BLaER1 treated with 17β-estradiol and CSF1 and Interleukin-3, amounts not matched to agents 10 nM and 100 nM (cell line): ENCODE results near the gene CDH23.
"Not testable (repeated sequence)": the region's sequence is repeated elsewhere in the genome, so short reads cannot be mapped to it uniquely, and the experiment has no call there.

Source experiments
- H3K27ac ChIP-seq, 11 experiments: shearing (Covaris generic); formaldehyde crosslinking; 2 replicates each; pipeline ENCODE4 v1.8.1; 2022
- H3K27me3 ChIP-seq, 11 experiments: shearing (Covaris generic); formaldehyde crosslinking; 2 replicates each; pipeline ENCODE4 v1.8.1; 2022
- H3K36me3 ChIP-seq, 11 experiments: shearing (Covaris generic); formaldehyde crosslinking; 2 replicates each; pipeline ENCODE4 v1.8.1; 2022
- H3K4me1 ChIP-seq, 10 experiments: shearing (Covaris generic); formaldehyde crosslinking; 2 replicates each; pipeline ENCODE4 v1.8.1; 2022
- H3K4me2 ChIP-seq, 11 experiments: shearing (Covaris generic); formaldehyde crosslinking; 2 replicates each; pipeline ENCODE4 v1.8.1; 2022
- H3K4me3 ChIP-seq, 10 experiments: shearing (Covaris generic); formaldehyde crosslinking; 2 replicates each; pipeline ENCODE4 v1.8.1; 2022
- H3K9ac ChIP-seq, 11 experiments: shearing (Covaris generic); formaldehyde crosslinking; 2 replicates each; pipeline ENCODE4 v1.8.1; 2022
- H3K9me3 ChIP-seq, 11 experiments: shearing (Covaris generic); formaldehyde crosslinking; replicated peaks in 1 of 11; 2 replicates each; pipeline ENCODE4 v1.8.1; 2022
- H4K20me1 ChIP-seq, 11 experiments: shearing (Covaris generic); formaldehyde crosslinking; 2 replicates each; pipeline ENCODE4 v1.8.1; 2022
- Cebpa-rat ChIP-seq, 11 experiments: shearing (Covaris generic); IDR thresholded peaks; 2 replicates each; pipeline ENCODE4 v1.8.1; 2022

CDH23 gene

DNA sequence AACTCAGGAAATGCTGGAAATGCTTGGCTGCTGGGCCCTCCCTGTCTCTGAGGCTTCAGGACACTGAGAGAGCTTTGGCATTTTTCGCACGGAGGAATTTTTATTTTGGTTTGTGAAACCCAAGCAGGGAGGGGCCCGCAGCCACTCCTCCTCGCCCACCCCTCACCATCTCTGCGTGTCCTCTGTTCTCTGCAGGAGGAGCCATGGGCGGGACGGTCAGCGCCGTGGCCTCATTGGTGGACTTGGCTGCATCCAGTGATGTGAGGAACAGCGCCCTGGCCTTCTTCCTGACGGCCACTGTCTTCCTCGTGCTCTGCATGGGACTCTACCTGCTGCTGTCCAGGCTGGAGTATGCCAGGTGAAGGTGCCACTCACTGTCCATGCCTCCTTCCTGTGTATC, 40.8 kb upstream of the CDH23 start:
- H3K4me1 ChIP-seq: peaks cover 0 to 41% (median 2%) of the 10 kb centered on the region in 10 experiments; a peak in 8 of 20 replicates
- H3K27me3 ChIP-seq: no peaks in the 10 kb centered on the region
- peaks cover 0 to 33% (median 0%) of the 10 kb centered on the region in 11 experiments; a peak in 2 of 22 replicates for H4K20me1 ChIP-seq
- TF ChIP-seq Cebpa-rat (IDR thresholded peaks at IDR 0.05): no peak
- H3K36me3 ChIP-seq: peaks cover 45 to 100% (median 81%) of the 10 kb centered on the region in 11 experiments
- H3K9ac ChIP-seq: no peak overlapping the region
- no peak overlapping the region for H3K27ac ChIP-seq
- no peak overlapping the region for H3K4me2 ChIP-seq
- H3K4me3 ChIP-seq: no peak overlapping the region
- no peaks in the 10 kb centered on the region for H3K9me3 ChIP-seq

DNA sequence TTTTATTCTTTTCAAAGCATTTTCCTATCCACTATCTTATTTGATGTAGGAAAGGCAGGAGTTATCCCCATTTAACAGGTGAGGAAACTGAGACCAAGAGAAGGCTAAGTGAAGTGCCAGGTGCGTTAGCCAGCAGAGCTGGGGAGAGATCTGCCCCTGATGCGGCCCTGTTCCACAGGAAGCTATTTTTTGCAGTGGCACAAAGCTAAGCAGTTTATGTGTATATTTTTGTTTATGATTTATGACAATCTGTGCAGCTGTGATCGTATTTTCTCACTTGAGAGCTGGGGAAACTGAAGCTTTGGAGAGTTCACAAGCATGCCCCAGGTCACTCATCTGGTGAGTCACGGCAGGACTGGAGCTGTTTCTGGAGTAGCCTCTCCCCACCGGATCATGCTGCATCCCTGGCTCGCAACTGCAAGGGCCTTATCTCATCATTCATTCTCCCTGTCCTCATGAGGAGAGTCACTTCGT, 38.9 kb upstream of the CDH23 start:
- Histone ChIP-seq H3K4me2 (peak overlapping the region in 3 of 11 experiments; percentile 77 to 79 (median 77); a peak in 6 of 22 replicates), H3K27ac (peak overlapping the region in 2 of 11 experiments; percentile 43 to 69; a peak in 2 of 22 replicates), H3K36me3 (peaks cover 54 to 100% (median 82%) of the 10 kb centered on the region in 11 experiments), H3K4me1 (peaks cover 0 to 41% (median 2%) of the 10 kb centered on the region in 10 experiments; a peak in 8 of 20 replicates), H3K9ac (0 out of 22 replicates have a peak overlapping the region, but pooled peaks of 1 of the 11 experiments have one; percentile 13), H3K4me3 (no peak overlapping the region), H4K20me1 (peaks cover 0 to 21% (median 0%) of the 10 kb centered on the region in 11 experiments; a peak in 1 of 22 replicates), H3K9me3 (no peaks in the 10 kb centered on the region), H3K27me3 (no peaks in the 10 kb centered on the region)
- no peak for TF ChIP-seq Cebpa-rat (IDR thresholded peaks at IDR 0.05)

DNA sequence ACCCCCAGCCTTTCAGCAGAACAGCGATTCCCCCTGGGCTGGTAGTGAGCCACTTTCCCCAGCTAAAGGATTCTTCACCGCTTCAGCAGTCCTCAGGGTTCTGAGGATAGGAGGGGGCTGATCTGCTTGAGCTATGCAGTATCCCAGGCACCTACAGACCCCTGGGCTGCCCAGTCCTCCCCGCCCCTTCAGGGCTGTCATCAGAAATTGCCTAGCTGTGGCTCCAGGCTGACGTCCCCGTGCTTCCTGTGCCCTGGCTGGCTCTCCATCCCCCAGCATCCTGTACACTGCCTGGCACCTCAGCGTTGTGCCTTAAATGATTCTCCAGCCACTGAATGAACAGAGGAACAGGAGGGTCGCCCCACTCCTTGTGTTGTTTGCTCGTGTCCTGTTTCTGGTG, 38.4 kb upstream of the CDH23 start:
- no peak overlapping the region for H3K4me3 ChIP-seq
- peaks cover 0 to 21% (median 0%) of the 10 kb centered on the region in 11 experiments; a peak in 1 of 22 replicates for H4K20me1 ChIP-seq
- H3K4me2 ChIP-seq: peak overlapping the region in 3 of 11 experiments; percentile 77 to 79 (median 77); a peak in 6 of 22 replicates
- peaks cover 0 to 41% (median 2%) of the 10 kb centered on the region in 10 experiments; a peak in 8 of 20 replicates for H3K4me1 ChIP-seq
- peak overlapping the region in 2 of 11 experiments; percentile 43 to 69; a peak in 3 of 22 replicates for H3K27ac ChIP-seq
- H3K9me3 ChIP-seq: no peaks in the 10 kb centered on the region
- no peak for TF ChIP-seq Cebpa-rat (IDR thresholded peaks at IDR 0.05)
- no peaks in the 10 kb centered on the region for H3K27me3 ChIP-seq
- H3K9ac ChIP-seq: peak overlapping the region in 2 of 11 experiments; percentile 13 to 50; a peak in 1 of 22 replicates
- peaks cover 54 to 100% (median 83%) of the 10 kb centered on the region in 11 experiments for H3K36me3 ChIP-seq

DNA sequence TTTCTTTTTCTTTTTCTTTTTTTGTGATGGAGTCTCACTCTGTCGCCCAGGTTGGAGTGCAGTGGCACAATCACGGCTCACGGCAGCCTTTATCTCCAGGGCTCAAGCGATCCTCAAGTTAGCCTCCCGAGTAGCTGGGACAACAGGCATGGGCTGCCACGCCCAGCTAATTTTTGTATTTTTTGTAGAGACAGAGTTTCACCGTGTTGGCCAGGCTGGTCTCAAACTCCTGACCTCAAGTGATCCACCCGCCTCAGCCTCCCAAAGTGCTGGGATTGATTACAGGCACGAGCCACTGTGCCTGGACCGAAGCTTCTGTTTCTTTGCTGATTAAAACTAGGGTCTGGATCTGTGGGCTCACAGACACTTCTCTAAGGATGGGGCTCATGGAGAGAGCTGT, 37.8 kb upstream of the CDH23 start:
- Histone ChIP-seq H3K9ac (peak overlapping the region in 1 of 11 experiments; percentile 50; a peak in 1 of 22 replicates), H3K27ac (peak overlapping the region in 5 of 11 experiments; percentile 22 to 69 (median 49); a peak in 6 of 22 replicates), H4K20me1 (peaks cover 0 to 18% (median 0%) of the 10 kb centered on the region in 11 experiments; a peak in 1 of 22 replicates), H3K4me1 (peaks cover 0 to 43% (median under 1%) of the 10 kb centered on the region in 10 experiments; a peak in 9 of 20 replicates), H3K4me2 (peak overlapping the region in 3 of 11 experiments; percentile 77 to 79 (median 77); a peak in 6 of 22 replicates), H3K36me3 (peaks cover 55 to 99% (median 86%) of the 10 kb centered on the region in 11 experiments)
- not testable (repeated sequence) for H3K27me3 ChIP-seq, H3K4me3 ChIP-seq, H3K9me3 ChIP-seq

DNA sequence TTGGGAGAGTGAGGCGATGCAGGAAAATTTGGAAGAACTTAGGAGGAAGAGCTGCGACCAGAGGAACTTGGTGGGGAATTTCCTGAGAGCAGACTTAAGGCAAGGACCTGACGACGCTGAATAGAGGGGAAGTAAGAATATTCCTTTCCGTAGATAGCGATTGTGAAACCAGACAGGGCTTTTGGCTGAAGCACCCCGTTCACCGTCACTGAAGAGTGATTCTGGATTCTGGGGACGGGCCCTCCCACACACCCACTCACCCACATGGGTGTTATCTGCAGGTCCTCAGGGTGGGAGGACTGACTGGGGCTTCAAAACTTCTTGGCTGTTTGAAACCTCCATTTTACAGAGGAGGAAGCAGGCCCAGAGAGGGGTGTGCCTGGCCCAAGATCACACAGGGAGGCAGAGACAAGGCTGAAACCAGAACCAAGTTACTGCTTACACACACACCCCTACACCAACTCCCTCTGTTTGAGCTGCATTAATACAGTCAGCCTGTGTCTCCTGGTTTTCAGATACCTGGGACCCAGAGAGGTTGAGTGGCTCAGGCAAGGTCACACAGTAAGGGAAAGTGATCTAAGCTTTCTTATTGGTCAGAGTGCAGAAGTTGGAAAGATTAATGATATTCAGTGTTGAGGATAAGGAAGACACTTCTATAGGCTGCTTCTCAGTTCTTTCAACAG, 37.2 kb upstream of the CDH23 start:
- peak overlapping the region in 5 of 11 experiments; percentile 22 to 69 (median 49); a peak in 6 of 22 replicates for H3K27ac ChIP-seq
- peaks cover 0 to 12% (median 0%) of the 10 kb centered on the region in 11 experiments; a peak in 2 of 22 replicates for H4K20me1 ChIP-seq
- peaks cover 0 to 49% (median 3%) of the 10 kb centered on the region in 10 experiments; a peak in 10 of 20 replicates for H3K4me1 ChIP-seq
- TF ChIP-seq Cebpa-rat (IDR thresholded peaks at IDR 0.05): 0 out of 22 replicates have a peak, but pooled peaks of 1 of the 11 experiments have one; percentile 20
- H3K4me3 ChIP-seq: peak overlapping the region in 1 of 10 experiments; percentile 17; a peak in 2 of 20 replicates
- H3K9me3 ChIP-seq: no peaks in the 10 kb centered on the region
- peak overlapping the region in 4 of 11 experiments; percentile 0 to 79 (median 77); a peak in 6 of 22 replicates for H3K4me2 ChIP-seq
- peak overlapping the region in 3 of 11 experiments; percentile 20 to 50 (median 38); a peak in 4 of 22 replicates for H3K9ac ChIP-seq
- H3K27me3 ChIP-seq: no peaks in the 10 kb centered on the region
- peaks cover 51 to 99% (median 90%) of the 10 kb centered on the region in 11 experiments for H3K36me3 ChIP-seq

DNA sequence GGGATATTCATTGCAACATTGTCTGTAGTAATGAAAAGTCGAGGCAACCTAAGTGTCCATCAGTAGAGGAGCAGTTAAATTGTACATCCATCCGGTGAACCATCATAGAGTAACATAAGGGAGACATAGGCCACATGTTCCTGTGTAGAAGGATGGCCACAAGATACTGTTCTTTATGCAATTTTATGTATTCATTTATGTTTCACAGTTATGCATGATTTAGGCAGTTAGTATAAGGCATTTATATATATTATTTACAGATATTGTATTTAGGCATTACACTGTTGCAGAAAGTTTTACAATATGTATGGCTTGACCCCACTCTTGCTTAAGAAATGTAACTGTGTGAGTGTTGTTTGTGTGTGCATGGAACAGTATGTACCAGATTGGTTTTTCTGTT, 36.0 kb upstream of the CDH23 start:
- no peak overlapping the region for H3K27ac ChIP-seq
- H3K9ac ChIP-seq: no peak overlapping the region
- no peaks in the 10 kb centered on the region for H3K9me3 ChIP-seq
- H3K4me2 ChIP-seq: peak overlapping the region in 2 of 11 experiments; percentile 77; a peak in 3 of 22 replicates
- peaks cover 40 to 93% (median 84%) of the 10 kb centered on the region in 11 experiments for H3K36me3 ChIP-seq
- peaks cover 0 to 6% (median 0%) of the 10 kb centered on the region in 11 experiments; a peak in 1 of 22 replicates for H4K20me1 ChIP-seq
- H3K4me1 ChIP-seq: peaks cover 0 to 60% (median 7%) of the 10 kb centered on the region in 10 experiments; a peak in 10 of 20 replicates
- TF ChIP-seq Cebpa-rat (IDR thresholded peaks at IDR 0.05): no peak
- no peak overlapping the region for H3K4me3 ChIP-seq
- H3K27me3 ChIP-seq: no peaks in the 10 kb centered on the region

DNA sequence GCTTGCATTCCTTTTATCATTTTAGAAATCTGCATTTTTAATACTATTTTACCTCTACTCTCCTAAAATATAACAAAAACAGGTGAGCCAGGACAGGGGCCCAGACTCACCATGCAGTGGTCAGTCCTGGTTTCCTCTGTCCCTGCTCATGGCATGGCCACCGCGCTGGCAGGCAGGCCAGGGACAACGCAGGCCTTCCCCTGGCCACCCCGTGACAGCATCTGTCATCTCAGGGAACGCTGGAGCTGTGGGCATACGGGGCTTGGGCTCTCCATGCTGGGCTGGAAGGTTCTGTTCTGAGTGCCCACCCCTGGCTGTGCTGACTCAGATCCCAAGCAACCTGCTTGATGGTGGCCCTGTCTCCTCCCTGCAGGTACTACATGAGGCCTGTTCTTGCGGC, 35.1 kb upstream of the CDH23 start:
- no peaks in the 10 kb centered on the region for H3K9me3 ChIP-seq
- H3K27ac ChIP-seq: no peak overlapping the region
- H3K9ac ChIP-seq: no peak overlapping the region
- H3K4me2 ChIP-seq: no peak overlapping the region
- peaks cover 0 to 69% (median 10%) of the 10 kb centered on the region in 10 experiments; a peak in 14 of 20 replicates for H3K4me1 ChIP-seq
- peaks cover 0 to 6% (median 0%) of the 10 kb centered on the region in 11 experiments; a peak in 1 of 22 replicates for H4K20me1 ChIP-seq
- H3K36me3 ChIP-seq: peaks cover 32 to 85% (median 76%) of the 10 kb centered on the region in 11 experiments
- H3K27me3 ChIP-seq: no peaks in the 10 kb centered on the region
- no peak for TF ChIP-seq Cebpa-rat (IDR thresholded peaks at IDR 0.05)
- no peak overlapping the region for H3K4me3 ChIP-seq

DNA sequence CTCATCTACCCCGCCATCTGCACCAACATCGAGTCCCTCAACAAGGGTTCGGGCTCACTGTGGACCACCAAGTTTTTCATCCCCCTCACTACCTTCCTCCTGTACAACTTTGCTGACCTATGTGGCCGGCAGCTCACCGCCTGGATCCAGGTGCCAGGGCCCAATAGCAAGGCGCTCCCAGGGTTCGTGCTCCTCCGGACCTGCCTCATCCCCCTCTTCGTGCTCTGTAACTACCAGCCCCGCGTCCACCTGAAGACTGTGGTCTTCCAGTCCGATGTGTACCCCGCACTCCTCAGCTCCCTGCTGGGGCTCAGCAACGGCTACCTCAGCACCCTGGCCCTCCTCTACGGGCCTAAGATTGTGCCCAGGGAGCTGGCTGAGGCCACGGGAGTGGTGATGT, 34.6 kb upstream of the CDH23 start:
- TF ChIP-seq Cebpa-rat (IDR thresholded peaks at IDR 0.05): no peak
- no peak overlapping the region for H3K4me2 ChIP-seq
- no peaks in the 10 kb centered on the region for H3K27me3 ChIP-seq
- H4K20me1 ChIP-seq: peaks cover 0 to 6% (median 0%) of the 10 kb centered on the region in 11 experiments; a peak in 1 of 22 replicates
- H3K36me3 ChIP-seq: peaks cover 26 to 79% (median 71%) of the 10 kb centered on the region in 11 experiments
- no peaks in the 10 kb centered on the region for H3K9me3 ChIP-seq
- H3K4me1 ChIP-seq: peaks cover 0 to 74% (median 16%) of the 10 kb centered on the region in 10 experiments; a peak in 17 of 20 replicates
- no peak overlapping the region for H3K27ac ChIP-seq
- no peak overlapping the region for H3K9ac ChIP-seq
- H3K4me3 ChIP-seq: no peak overlapping the region
